Heart left ventricle (tissue), 16 donors: ENCODE data around the gene DGUOK. TPM values are rescaled to one million over a fixed set of nuclear protein-coding genes. Genes with fewer than 3 reads are reported as not detected.

Experiments used
- ATAC-seq, 4 donors: fragments of 200-7000 bp; cut with Tn5 transposase; one replicate each; pipeline ENCODE4 v1.9.1; 2020 to 2022; ENCODE audit warnings: moderate library complexity in 4 of 4, mild to moderate bottlenecking in 3 of 4, moderate number of reproducible peaks in 1 of 4
- DNase-seq, 5 donors: peaks; one replicate each; pipeline ENCODE4 v3.0.0-alpha.2; 2020
- H3K27ac ChIP-seq, 12 donors: fragments of 200-600 bp; sonication (generic) in 4 of 12; one replicate each; pipeline versions ENCODE4 v1.5.0 to v1.8.0; 2016 to 2022; ENCODE audit warnings: mild to moderate bottlenecking in 2 of 12
- H3K27me3 ChIP-seq, 9 donors: fragments of 200-600 bp; sonication (generic) in 2 of 9; one replicate each; pipeline versions ENCODE4 v1.5.1 to v1.8.0; 2016 to 2022; ENCODE audit warnings: mild to moderate bottlenecking in 3 of 9
- H3K36me3 ChIP-seq, 9 donors: fragments of 200-600 bp; sonication (generic) in 2 of 9; one replicate each; pipeline versions ENCODE4 v1.5.0 to v1.8.0; 2018 to 2022; ENCODE audit warnings: mild to moderate bottlenecking in 2 of 9
- H3K4me1 ChIP-seq, 12 donors: fragments of 200-600 bp; sonication (generic) in 4 of 12; one replicate each; pipeline versions ENCODE4 v1.5.0 to v1.8.0; 2016 to 2022; ENCODE audit warnings: mild to moderate bottlenecking in 3 of 12
- H3K4me3 ChIP-seq, 12 donors: fragments of 200-600 bp; sonication (generic) in 4 of 12; one replicate each; pipeline versions ENCODE4 v1.5.0 to v1.8.0; 2017 to 2022; ENCODE audit warnings: mild to moderate bottlenecking in 9 of 12, moderate library complexity in 4 of 12
- H3K9me3 ChIP-seq, 12 donors: fragments of 200-600 bp; sonication (generic) in 4 of 12; one replicate each; pipeline versions ENCODE4 v1.5.0 to v1.8.0; 2016 to 2022; ENCODE audit warnings: mild to moderate bottlenecking in 1 of 12
- CTCF ChIP-seq, 12 donors: fragments of 200-600 bp; sonication (generic) in 4 of 12; IDR thresholded peaks; one replicate each; pipeline versions ENCODE4 v1.5.0 to v1.8.0; 2018 to 2022; ENCODE audit warnings: antibody characterized with exemption in 12 of 12, mild to moderate bottlenecking in 5 of 12
- POLR2A ChIP-seq, 2 donors: fragments of 450-650 bp; IDR thresholded peaks; one replicate each; pipeline ENCODE4 v1.6.1; 2017; ENCODE audit warnings: antibody characterized with exemption in 2 of 2, mild to moderate bottlenecking in 2 of 2, moderate library complexity in 2 of 2
- WGBS, 4 donors: extraction: QIAGEN DNeasy Blood & Tissue Kit in 2 of 4; methylation state at CpG; one replicate each; pipeline versions ENCODE4 v1.1.5 to v1.1.7; 2013 to 2018; 5-methylcytosine and 5-hydroxymethylcytosine counted together
- intact Hi-C, 10 donors: fragments of 100-400 bp; cut with DNase I; formaldehyde crosslinking; loops; one replicate each; pipeline versions ENCODE4 v1.11.1 to v1.14.2; 2022
- polyA plus RNA-seq, 2 donors: library from polyadenylated mRNA; stranded (reverse); fragments of 200-250 nt; gene quantifications; one replicate each; pipeline ENCODE4 v1.2.3, GENCODE V29; 2013
- total RNA-seq, 9 donors: library from RNA; depleted of rRNA in 2 of 9; stranded (reverse); fragments of >200 nt in 2 of 9; fragmentation: NEBNext Ultra II Directional in 3 of 9; extraction: Animal tissue kit (Norgen Biotek cat#: 25700) in 3 of 9; gene quantifications; one replicate each; pipeline versions ENCODE4 v1.1.0 to v1.2.4, GENCODE V29; 2016 to 2023
- donor health status: ischemic (EF 13 %, LVEDD 7.1; RV severe dilation, severe dysfunction).
- donor health status: healthy with polysubstance abuse.
- donor health status: DM: no; HTN: yes; CAD: no.
- donor health status: DM: no; HTN: no; CAD: no.
- donor health status: ischemic (EF 25% LVEDD 6.9; RV normal size, moderate dysfunction).
- donor health status: ischemic (EF 25% LVEDD 5.7; RV mildly dilated, moderate dysfunction).
- donor health status: healthy.
- donor health status: DM: yes; HTN: yes; CAD: no.
- donor health status: ischemic (EF 35%, LVEDD 5.7; RV mildly dilated, moderate dysfunction).
- donor health status: nonischemic (EF 11% LVEDD 7.7; RV severe dilation, severe dysfunction).
- donor health status: DM: yes; HTN: yes; CAD: no.
- donor health status: PGD.
- donor health status: ischemic (EF 29% LVEDD 5.4; RV normal size, mild dysfunction).
- donor health status: nonischemic (EF 23%, LVEDD 6.1; RV moderate dilation, normal function).

DGUOK gene
- total and polyA plus RNA-seq, 11 donors = 22.6 to 49.2 (median 26.1) TPM

DNA sequence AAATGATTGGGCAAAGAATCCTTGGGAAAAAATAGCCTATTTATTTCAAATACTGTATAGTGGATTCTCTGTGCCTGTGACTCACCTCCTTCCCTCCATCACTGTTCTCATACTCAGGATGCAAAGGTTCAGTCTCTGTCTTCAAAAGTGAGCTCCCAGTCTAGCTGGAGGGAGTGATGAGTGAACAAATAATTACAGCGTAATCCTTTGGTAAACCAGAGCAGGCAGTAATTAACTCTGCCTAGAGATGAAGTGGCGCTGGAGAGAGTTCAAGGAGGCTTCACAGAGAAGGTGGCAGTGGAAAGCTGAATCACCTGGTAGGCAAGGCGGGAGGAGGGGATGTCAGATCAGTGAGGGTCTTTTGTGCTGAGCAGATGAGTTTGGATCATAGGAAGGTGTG lies 6.5 kb downstream of the DGUOK start:
- intact Hi-C loops = loop anchor here in 1 of 10 donors (5.0 kb wide), 1 partner anchor 49 kb away; the partner anchor contains the start of gene TET3
- peaks cover 0 to 40% (median 5%) of the 10 kb centered on the region in 9 donors for H3K36me3 ChIP-seq
- TF ChIP-seq POLR2A (IDR thresholded peaks at IDR 0.05) (no peak), CTCF (IDR thresholded peaks at IDR 0.05) (no peak)
- no peaks in the 10 kb centered on the region for H3K27me3 ChIP-seq
- no peak overlapping the region for H3K27ac ChIP-seq
- WGBS, 4 donors = 91 to 95% (median 93%) methylated on average over 3 of the region's 3 CpGs
- DNase-seq = no peak
- no peak overlapping the region for H3K4me3 ChIP-seq
- no peaks in the 10 kb centered on the region for H3K9me3 ChIP-seq
- H3K4me1 ChIP-seq = peaks cover 0 to 79% (median 17%) of the 10 kb centered on the region in 12 donors
- ATAC-seq = no peak

DNA sequence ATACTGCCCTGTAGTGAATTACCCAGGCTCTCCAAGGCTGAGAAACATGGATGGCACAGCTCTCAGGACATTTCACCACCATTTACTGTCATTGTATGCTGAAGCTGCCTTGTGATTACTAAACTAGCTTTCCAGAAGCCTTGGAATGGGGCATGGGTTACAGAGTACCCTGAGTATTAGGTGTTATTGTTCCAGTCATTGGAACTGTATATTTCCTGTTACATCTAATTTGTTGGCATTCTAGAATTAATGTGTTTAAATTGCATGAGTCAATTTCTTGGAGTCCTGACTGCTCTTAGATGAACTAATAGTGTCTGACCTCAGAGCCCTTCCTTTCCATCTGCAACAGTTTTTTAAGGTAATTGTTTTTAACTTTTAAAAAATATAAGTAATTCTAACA lies 9.0 kb downstream of the DGUOK start:
- Histone ChIP-seq H3K27me3 (no peaks in the 10 kb centered on the region), H3K9me3 (no peaks in the 10 kb centered on the region), H3K4me1 (peaks cover 0 to 70% (median 12%) of the 10 kb centered on the region in 12 donors), H3K36me3 (peaks cover 0 to 51% (median 5%) of the 10 kb centered on the region in 9 donors), H3K27ac (no peak overlapping the region), H3K4me3 (no peak overlapping the region)
- ATAC-seq (no peak), DNase-seq (no peak)
- TF ChIP-seq POLR2A (IDR thresholded peaks at IDR 0.05) (no peak), CTCF (IDR thresholded peaks at IDR 0.05) (no peak)
- intact Hi-C loops = no loop called here

GRCh38 chr2:73937103-73937885 lies 10.6 kb downstream of the DGUOK start:
- peaks cover 0 to 52% (median 4%) of the 10 kb centered on the region in 9 donors for H3K36me3 ChIP-seq
- intact Hi-C loops = no loop called here
- peaks cover 0 to 56% (median 9%) of the 10 kb centered on the region in 12 donors for H3K4me1 ChIP-seq
- 83 to 93% (median 87%) methylated on average over 4 of the region's 4 CpGs for WGBS, 4 donors
- no peak for DNase-seq
- H3K9me3 ChIP-seq = no peaks in the 10 kb centered on the region
- no peak overlapping the region for H3K27ac ChIP-seq
- TF ChIP-seq CTCF (IDR thresholded peaks at IDR 0.05) (no peak), POLR2A (IDR thresholded peaks at IDR 0.05) (no peak)
- ATAC-seq = no peak
- no peak overlapping the region for H3K4me3 ChIP-seq
- H3K27me3 ChIP-seq = no peaks in the 10 kb centered on the region

- H3K4me1 ChIP-seq = peaks cover 0 to 49% (median 9%) of the 10 kb centered on the region in 12 donors
Observed at GRCh38 chr2:73937899-73938298, 11.2 kb downstream of the DGUOK start.

More at GRCh38 chr2:73937899-73938298, 11.2 kb downstream of the DGUOK start:
- Histone ChIP-seq H3K9me3 (no peaks in the 10 kb centered on the region), H3K27ac (no peak overlapping the region), H3K4me3 (no peak overlapping the region), H3K27me3 (no peaks in the 10 kb centered on the region), H3K36me3 (peaks cover 0 to 50% (median 3%) of the 10 kb centered on the region in 9 donors)
- TF ChIP-seq POLR2A (IDR thresholded peaks at IDR 0.05) (no peak), CTCF (IDR thresholded peaks at IDR 0.05) (no peak)
- intact Hi-C loops = no loop called here
- no peak for ATAC-seq
- DNase-seq = no peak
